GM21737 (cell line): ENCODE results near the gene SNAI3.

Source experiments
- ATAC-seq: cut with Tn5 transposase; IDR thresholded peaks from one replicate; pipeline ENCODE4 v1.9.1; 2021; ENCODE audit warnings: mild to moderate bottlenecking, moderate library complexity; ENCODE audit not compliant: unreplicated experiment

SNAI3 gene

GRCh38 chr16:88651989-88652761 is 34.1 kb downstream of the SNAI3 start:
- no peak for ATAC-seq

- ATAC-seq = peak; percentile 66
These were observed 34.9 kb downstream of the SNAI3 start for GRCh38 chr16:88651276-88651988.

GRCh38 chr16:88650749-88651275 is 35.5 kb downstream of the SNAI3 start, which contains the start of gene CYBA:
Gene CYBA, minus strand, starts transcription at chr16:88651053. Its CDS starts 40 bp downstream, at chr16:88651013.
- peak; percentile 57 for ATAC-seq

- ATAC-seq = peak; percentile 5
These were observed 36.2 kb downstream of the SNAI3 start for GRCh38 chr16:88649924-88650748.

GRCh38 chr16:88649195-88649923 is 36.9 kb downstream of the SNAI3 start:
- ATAC-seq = no peak

- no peak for ATAC-seq
These were observed 38.9 kb downstream of the SNAI3 start for GRCh38 chr16:88647178-88648070.

- ATAC-seq = no peak
These were observed 39.8 kb downstream of the SNAI3 start for GRCh38 chr16:88646345-88647034.

DNA sequence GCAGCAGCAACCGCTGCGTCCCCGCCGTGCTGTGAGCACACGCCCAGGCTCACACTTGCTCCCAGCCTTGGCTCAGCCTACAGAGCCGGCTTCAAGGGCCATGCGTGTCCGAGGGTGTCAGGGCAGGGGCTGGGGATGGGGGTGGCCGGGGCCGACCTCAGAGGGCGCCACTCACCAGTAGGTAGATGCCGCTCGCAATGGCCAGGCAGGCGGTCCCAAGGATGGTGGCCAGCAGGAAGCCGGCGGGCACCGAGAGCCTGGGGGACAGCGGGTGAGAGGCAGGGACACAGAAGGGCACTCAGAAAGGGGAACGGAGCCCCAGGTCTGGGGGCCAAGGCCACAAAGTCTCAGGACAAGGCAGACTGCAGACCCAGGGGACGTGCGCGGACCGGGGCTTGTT is 40.4 kb downstream of the SNAI3 start:
- no peak for ATAC-seq

GRCh38 chr16:88645455-88645854 is 40.9 kb downstream of the SNAI3 start:
- no peak for ATAC-seq

- ATAC-seq = no peak
These were observed 42.7 kb downstream of the SNAI3 start for GRCh38 chr16:88643644-88643932.

DNA sequence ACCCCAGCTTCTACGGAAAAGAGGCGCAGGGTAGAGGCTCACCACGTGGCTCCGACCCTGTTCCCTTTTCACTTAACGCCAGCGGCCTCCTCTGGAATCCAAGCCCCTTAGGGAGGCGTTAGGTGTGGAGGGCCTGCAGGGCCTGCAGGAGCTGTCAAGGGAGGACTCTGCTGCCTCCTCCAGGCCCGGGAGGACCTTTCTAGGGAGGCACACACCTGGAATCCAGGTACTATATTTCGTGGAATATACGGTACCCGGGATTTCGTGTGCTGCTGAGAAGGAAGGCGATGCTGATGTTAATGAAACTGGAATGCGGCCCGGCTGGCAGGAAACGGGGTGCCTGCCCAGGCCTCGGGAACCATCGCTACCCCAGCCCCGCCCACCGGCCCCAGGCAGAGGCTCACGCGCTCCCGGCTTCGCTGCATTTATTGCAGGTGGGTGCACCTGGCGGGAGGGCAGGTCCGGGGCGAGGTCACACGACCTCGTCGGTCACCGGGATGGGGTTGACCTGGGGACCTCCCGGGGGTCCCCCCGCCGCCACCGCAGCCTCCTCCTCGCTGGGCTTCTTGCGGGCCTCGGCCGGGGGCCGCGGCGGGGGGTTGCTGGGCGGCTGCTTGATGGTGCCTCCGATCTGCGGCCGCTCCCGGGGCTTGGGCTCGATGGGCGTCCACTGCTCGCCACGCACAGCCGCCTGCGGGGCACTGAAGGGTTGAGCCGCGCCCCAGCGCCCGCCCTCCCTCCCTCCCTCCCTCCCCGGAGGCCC is 43.2 kb downstream of the SNAI3 start:
- no peak for ATAC-seq

DNA sequence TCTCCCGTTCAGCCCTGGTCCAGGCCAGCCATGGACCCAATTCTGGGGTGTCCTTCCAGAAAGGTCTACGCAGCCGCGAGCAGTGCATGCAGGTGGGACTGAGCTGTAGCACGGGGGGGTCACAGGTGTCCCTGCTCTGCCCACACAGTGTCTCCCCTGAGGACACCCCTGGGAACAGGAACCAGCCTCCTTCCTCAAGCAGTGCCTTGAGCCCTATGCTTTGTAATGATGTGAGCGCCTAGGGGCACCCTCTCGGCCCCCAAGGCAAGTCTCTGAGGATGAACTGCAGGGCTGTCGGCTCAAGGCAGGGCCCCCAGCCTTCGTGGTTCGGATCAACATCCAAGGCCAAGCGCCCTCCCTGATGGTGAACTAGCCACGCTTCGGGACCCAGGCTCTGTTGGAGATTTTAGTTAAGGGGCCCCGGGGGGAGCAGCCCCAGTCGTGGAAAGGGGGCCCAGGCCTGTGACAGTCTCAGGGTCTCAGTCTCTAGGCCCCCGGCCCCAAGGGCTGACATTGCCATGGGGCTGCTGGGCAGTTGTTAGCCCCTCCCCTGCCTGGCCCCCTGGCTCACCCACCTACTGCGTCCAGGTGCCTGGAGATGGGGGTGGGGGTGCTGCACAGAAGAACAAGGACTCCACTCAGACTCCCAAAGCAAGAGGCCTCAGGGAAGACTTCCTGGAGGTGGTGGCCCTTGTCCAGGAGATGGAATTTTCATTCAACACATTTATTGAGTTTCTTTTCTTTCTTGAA is 45.6 kb downstream of the SNAI3 start:
- no peak for ATAC-seq

GRCh38 chr16:88640039-88640495 is 46.2 kb downstream of the SNAI3 start:
- ATAC-seq = no peak

GRCh38 chr16:88639231-88640038 is 46.9 kb downstream of the SNAI3 start:
- ATAC-seq = no peak

DNA sequence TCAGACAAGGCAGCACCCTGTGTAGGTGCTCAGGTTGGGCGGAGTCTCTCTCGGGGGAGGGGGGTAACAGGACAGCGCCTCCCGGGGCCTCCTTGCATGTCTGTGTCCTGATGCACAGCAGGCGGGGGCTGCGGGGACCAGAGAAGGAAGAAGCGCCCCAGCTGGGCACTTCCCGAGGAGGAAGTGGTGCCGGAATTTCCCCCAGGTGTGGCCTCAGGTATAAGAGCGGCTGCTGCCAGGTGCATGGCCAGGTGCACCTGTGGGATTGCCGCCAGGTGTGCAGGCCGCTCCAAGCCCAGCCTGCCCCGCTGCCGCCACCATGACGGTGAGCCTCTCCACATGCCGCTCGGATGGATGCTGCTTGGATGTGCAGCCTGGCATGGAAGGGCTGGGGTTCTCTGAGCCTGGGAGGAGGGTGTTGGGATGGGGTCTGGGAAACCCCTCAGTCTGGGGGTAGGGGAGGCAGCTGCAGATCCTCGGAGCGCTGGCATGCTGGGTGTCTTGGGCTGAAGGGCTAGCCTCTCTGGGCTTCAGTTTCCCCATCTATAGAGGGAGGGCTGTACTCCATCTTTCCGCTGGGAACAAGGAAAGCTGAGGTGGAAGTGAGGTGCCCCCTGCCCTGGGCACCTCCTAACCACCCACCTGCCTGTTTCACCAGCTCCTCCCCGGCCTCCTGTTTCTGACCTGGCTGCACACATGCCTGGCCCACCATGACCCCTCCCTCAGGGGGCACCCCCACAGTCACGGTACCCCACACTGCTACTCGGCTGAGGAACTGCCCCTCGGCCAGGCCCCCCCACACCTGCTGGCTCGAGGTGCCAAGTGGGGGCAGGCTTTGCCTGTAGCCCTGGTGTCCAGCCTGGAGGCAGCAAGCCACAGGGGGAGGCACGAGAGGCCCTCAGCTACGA is 47.7 kb downstream of the SNAI3 start, which contains the start of gene IL17C:
Gene IL17C (plus strand): TSS at position 250 of the 908 bp plus-strand sequence. CDS start 70 bp downstream, at position 320.
- no peak for ATAC-seq
